CD4-positive, alpha-beta T cell treated with Interleukin-17A for 1 hour (primary cell): ENCODE results near the gene CWC27.
A peak's percentile ranks its signal among the peaks of the same experiment; 100 is the strongest.

ENCODE experiments used
- DNase-seq: peaks from one replicate; pipeline ENCODE4 v3.0.0-alpha.2; 2020

The CWC27 gene

GRCh38 chr5:65012301-65012892 is 243.7 kb downstream of the CWC27 start:
- no peak for DNase-seq

DNA sequence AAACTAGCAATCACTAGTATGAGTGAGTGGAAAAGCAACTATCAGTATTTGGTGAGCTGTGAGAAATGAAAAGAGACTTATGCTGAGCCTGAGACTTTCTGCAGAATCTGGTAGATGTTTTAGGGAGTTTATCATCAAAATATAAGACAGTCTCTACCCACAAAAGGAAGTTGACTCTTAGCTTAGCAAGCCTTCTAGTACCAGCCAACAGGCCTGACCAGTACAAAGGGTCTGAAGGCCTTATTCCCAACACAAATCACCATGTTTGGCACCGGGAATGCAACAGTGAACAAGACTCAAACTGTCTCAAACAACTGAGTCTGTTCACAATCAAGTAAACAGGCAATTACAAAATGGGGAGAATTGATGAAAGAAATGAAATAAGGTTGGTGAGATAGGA is 244.4 kb downstream of the CWC27 start:
- DNase-seq = no peak

GRCh38 chr5:65014769-65015168 is 246.0 kb downstream of the CWC27 start:
- DNase-seq = no peak

DNA sequence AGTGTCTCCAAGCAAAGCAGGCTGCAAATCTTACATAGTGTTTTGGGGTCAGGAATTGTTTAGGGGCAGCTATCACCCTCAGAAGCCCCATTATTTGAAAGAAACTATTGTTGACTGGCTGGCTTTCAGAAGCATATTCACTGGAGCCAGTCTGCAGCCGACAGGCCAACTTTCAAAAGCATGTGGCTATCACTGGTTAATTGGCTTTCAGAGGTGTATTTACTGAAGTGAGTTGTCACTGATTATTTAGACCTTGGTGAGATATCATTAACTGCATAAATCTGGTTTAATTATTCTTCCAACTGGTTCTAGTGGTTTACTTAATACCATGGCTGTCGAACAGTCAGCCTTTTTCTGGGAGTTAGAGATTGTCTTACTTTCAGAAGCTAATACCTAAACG is 247.0 kb downstream of the CWC27 start:
- no peak for DNase-seq

GRCh38 chr5:65017636-65018035 is 248.9 kb downstream of the CWC27 start:
- DNase-seq = no peak

DNA sequence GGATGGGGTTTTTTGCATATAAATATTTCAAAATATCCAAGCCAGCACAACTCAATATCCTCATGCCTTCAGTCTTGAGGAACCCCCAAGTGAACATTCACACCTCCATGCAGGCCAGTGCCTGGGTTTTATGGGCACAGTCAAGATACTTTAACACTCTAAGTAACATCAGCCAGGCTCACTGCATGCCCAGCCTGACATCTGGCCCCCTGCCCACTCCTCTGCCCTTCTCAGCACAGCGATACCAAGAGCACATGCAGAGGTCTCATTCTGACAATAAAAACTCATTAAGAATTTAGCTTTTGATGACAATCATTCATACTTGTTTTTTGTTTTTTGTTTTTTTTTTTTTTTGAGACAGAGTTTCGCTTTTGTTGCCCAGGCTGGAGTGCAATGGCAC is 250.0 kb downstream of the CWC27 start:
- no peak for DNase-seq

GRCh38 chr5:65020492-65020891 is 251.8 kb downstream of the CWC27 start:
- DNase-seq = no peak

GRCh38 chr5:65021527-65022226 is 252.9 kb downstream of the CWC27 start:
- peak; percentile 22 for DNase-seq

GRCh38 chr5:65022932-65023331 is 254.2 kb downstream of the CWC27 start:
- DNase-seq = no peak

DNA sequence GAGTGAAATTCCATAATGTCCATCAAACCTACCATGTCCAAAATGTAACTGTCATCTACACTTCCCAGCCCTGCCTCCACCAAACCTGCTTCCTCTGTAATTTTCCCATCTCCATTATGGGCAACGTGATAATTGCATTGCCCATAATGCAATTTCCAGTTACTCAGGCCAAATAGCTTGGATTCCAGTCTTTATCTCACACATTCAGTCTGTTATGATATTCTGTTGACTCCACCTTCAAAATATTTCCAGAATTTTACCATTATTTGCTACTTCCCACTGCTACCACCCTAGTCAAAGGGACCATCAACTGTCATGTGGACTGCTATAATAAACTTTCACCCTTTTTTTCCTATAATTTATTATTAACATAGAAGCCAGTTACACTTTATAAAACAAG is 256.0 kb downstream of the CWC27 start:
- no peak for DNase-seq

DNA sequence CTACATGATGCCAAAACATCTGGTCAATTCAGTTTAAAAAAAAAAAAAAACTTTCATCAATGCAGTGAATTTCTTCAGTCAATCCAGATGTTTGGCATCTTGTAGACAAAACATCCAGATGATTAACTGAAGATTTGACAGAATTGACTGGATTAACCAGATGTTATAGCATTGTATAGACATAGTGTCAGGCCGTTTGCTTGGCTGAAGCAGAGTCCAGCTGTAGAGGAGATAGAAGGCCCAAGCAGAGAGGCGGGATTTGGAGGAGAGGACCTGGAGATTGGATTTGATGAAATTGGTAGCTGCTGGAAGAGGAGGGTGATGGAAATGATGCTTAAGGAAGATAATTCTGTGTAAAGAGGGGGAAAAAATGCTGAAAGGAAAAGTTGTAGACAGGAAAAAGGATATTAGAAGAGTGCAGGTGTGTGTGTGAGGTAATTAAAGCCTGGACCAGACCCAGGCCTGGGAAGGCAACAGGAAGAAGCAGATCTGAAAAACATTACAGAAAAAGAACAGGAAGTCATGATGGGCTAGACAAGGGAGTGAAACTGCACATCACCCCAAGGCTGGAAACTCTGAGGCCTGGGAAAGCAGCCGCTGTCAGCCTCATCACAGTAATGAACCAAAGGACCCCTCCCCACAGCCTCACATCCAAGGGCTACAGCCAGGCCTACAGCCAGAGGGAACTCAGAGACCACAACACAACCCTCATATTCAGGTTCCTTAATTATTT is 258.3 kb downstream of the CWC27 start:
- no peak for DNase-seq

DNA sequence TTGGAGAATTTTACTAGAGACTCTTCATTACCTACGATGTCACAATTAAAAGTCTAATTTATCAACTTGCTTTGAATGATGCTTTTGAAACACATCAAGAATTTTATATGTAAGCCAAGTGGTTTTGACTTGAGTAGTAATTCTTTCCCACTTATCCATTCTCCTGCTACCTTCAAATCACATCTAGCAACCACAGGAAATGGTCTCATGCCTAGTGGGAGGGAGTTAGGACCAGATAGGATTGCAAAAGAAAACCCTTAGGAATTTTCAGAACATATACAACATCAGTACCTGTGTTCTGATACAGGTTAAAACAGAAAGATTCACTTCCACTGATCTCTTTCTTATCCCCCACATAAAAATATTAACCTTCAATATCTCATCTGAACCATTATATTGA is 260.4 kb downstream of the CWC27 start:
- no peak for DNase-seq

- DNase-seq = no peak
These were observed 261.3 kb downstream of the CWC27 start for GRCh38 chr5:65030056-65030455.

DNA sequence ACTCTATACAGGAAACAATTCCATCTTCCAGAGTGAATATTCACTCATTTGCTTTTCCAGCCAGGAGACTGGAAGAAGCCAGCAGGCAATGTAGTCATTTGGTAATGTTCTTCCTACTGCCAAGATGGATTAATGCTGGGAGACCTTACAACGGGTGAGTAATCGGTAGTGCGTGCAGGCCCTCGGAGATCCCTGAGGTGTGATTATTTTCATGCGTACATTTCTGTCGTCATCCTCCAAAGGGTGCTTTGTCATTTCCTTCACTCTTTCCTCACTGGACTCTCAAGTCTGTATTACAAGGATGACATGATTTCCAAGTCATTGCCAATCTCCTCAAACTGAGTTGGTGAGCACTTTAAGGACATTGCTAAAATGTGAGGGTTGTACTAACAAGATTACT is 263.5 kb downstream of the CWC27 start:
- DNase-seq = no peak

GRCh38 chr5:65034029-65034812 is 265.5 kb downstream of the CWC27 start:
- DNase-seq = no peak

DNA sequence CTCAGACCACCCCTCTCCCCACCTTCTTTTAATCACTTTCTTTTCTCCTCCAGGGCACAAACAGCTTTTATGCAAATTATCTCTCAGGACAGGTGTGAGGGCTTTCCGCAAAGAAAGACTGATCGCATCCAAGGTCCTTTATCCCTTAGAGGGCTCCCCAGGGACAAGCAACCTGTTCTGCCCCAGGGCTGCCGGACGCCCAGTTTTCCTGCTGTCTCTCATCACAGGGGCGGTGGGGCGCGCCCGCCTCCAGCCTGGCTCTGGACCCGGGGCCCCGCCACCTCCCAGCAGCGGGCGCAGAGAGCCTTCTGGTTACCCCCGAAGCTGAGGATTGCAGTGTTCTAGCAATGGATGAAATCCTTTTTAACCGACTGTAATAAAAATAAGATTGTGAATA is 266.1 kb downstream of the CWC27 start:
- no peak for DNase-seq

GRCh38 chr5:65035211-65036206 is 266.8 kb downstream of the CWC27 start:
- DNase-seq = peak; percentile 92

DNA sequence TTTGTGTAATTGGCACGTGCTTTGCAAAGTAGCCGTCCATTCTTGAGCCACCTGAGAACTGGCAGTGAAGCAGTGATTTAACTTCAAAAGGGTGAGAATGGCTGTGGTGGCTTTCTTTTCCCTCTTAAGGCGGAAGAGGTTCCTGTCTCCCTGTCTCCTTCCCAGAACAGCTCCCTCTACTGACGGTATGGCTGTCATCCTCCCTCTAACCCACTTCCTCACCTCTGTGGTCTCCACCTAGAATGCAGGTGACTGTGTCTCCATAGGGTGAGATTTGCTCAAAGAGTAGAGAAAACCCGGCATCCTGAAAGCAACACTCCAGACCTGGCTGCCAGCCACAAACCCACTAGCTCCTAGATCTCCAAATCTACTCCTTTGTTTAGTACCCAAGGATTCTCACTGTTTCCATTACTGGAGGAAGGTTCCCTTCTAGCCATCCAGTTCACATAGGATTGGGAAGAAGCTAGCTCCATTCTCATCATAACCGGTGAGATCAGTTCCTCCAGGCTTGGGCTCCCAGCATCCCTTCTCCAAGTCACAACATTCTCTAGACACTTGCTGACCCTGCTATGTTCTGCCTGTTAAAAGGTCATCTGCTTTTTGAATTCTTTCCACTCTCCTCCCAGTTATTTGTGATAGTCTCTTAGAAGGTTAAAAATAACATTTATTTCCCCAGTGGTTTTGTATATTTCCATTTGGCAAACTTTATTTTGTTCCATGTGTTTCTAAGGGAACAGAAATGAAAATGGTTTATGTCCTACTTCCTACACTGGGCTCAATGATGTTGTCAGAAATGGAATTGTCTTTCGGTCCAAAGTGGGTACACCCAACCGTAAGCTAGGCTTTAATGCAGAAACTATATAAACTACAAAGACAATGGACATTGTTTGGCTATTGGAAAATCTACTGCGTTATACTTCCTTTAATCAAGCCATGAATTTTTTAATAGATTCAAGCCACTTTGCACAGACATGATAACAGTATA is 269.4 kb downstream of the CWC27 start:
- DNase-seq = peak; percentile 51

DNA sequence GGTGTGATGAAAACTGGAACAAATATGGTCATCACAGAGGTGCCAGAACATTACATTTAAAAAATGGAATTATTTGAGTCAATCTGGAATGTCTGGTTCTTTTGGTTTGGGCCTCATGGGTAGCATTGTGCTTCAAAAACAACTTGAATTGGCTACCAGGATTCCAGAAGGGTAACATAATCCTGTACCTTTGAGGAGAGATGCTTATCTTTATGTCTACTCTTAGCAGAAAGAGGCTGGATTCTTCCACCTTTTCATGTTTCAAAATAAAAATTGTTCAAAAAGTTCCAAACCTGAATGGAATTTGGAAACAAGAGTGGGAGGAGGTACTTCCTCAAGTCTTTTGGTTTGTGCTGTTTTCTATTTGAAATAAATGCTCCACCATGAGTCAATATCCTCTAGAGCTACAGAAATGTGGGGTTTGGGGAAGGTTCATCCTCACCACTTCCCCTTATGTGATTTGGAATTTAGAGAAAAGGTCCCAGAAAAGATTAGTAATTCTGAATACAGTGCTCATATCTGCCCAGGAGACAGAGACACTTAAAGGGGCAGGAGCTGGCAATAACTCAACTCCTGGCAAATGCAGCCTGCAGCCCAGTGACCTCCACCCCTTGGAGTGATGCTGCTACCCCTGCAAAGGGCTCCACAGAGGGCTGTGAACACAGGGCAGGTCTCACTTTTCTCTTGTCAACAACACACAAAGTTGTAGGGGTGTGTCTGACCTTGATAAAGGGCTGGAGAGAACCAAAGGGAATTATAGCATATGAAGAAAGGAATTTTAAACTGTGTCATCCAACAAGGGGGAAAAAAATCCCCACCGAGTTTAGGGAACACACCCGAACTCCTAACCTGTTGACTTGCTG is 272.8 kb downstream of the CWC27 start:
- DNase-seq = no peak

DNA sequence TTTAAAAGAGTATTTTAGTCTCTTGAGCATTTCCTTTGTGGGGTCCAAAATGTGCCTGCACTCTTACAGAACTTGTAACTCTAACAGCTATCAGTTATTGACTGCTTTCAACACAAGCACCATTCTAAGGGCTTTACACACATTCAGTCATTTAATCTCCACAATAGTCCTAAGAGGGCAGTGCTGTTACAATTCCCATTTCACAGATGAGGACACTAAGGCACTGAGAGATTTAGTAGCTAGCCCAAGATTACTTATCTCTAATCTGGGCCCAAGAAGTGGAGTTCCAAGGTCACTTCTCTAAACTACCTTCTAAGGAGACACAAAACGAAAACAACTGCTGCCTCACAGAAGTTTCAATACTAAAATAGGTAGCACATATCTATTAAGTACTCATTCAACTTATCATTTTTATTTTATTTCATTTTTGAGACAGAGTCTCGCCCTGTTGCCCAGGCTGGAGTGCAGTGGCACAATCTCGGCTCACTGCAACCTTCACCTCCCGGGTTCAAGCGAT is 275.2 kb downstream of the CWC27 start:
- no peak for DNase-seq
